SU-DHL-6 (cell line): Measurements from ENCODE around the gene PACS1.

Experiments used
- CTCF ChIP-seq: fragments of 200-600 bp; sonication (generic); IDR thresholded peaks from one replicate; pipeline ENCODE4 v1.5.1; 2017; ENCODE audit warnings: antibody characterized with exemption, mild to moderate bottlenecking, low read length, moderate library complexity; ENCODE audit not compliant: insufficient read depth, poor library complexity, severe bottlenecking
- EZH2phosphoT487 ChIP-seq: fragments of 200-600 bp; sonication (generic), shearing (Covaris generic); conservative IDR thresholded peaks from 2 replicates; pipeline ENCODE4 v1.6.1; 2018; ENCODE audit warnings: mild to moderate bottlenecking, antibody characterized with exemption, low read length, moderate library complexity, mixed read lengths

GRCh38 chr11:66279092-66279734, 209.1 kb downstream of the PACS1 start:
- TF ChIP-seq CTCF = no peak
- TF ChIP-seq EZH2phosphoT487 = no peak
